GM13977 (cell line): ENCODE measurements around the gene ZNF681.

ENCODE experiments used
- DNase-seq: peaks from one replicate; pipeline ENCODE4 v3.0.0; 2012; ENCODE audit warnings: low spot score
- in situ Hi-C: fragments of 300-500 bp; cut with MboI; formaldehyde crosslinking; loops from one replicate; pipeline ENCODE4 v1.12.0; 2022; ENCODE audit warnings: low sequenced_read_pairs, low pct_unique_long_range_greater_than_20kb, mixed read lengths, inconsistent platforms; ENCODE audit not compliant: unreplicated experiment
- TF ChIP-seq, protein P1 (sequence below): IDR thresholded peaks from 2 replicates; pipeline ENCODE4 v1.5.1; 2012; ENCODE audit warnings: mild to moderate bottlenecking, control low read depth; ENCODE audit not compliant: insufficient read depth; ENCODE audit errors: extremely low read depth, missing control alignments

Gene ZNF681

DNA sequence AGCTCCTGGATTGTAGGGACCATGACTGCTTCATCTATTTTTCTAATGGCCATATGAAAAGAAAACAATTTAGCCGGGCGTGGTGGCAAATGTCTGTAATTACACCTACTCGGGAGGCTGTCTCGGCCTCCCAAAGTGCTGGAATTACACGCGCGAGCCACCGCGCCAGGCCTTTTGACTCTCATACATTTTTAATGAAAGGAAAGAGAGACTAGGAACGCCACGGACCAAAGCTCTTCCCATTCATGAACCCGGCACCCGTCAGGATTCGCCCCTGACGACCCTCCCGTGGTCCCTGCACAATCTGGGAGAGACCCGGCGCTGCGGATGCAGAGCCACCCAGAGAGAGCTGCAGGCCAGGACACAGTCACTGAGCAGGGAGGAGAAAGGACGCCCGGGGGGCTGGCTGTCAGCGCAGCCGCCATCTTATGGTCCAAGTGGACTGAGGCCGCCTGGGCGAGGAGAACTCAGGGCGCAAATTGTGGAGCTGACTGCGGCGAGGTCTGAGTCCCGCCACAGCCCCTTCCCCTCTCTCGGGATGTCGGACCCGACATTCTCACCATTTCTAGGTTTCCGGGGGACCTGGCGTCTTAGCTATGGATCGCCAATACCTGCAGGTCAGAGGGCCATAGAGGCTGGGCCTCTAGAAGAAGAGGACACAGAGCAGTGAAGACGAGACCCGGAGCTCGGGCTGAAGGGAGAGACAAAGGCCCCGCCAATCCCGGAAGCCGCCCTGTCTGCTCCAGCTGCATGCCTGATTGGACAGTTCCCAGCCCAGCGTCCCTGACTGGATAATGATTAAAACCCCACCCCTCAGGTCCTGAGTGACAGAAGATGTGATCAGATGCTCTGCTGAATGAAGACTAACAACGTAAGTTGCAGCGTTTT, at the start of gene ZNF681:
Gene ZNF681, minus strand, starts transcription at position 705 of the 888 bp plus-strand sequence. Its CDS starts 142 bp downstream, at position 563.
- TF ChIP-seq, protein P1, sequence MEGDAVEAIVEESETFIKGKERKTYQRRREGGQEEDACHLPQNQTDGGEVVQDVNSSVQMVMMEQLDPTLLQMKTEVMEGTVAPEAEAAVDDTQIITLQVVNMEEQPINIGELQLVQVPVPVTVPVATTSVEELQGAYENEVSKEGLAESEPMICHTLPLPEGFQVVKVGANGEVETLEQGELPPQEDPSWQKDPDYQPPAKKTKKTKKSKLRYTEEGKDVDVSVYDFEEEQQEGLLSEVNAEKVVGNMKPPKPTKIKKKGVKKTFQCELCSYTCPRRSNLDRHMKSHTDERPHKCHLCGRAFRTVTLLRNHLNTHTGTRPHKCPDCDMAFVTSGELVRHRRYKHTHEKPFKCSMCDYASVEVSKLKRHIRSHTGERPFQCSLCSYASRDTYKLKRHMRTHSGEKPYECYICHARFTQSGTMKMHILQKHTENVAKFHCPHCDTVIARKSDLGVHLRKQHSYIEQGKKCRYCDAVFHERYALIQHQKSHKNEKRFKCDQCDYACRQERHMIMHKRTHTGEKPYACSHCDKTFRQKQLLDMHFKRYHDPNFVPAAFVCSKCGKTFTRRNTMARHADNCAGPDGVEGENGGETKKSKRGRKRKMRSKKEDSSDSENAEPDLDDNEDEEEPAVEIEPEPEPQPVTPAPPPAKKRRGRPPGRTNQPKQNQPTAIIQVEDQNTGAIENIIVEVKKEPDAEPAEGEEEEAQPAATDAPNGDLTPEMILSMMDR: no peak
- peak; percentile 77 for DNase-seq
- in situ Hi-C loops: no loop called here

DNA sequence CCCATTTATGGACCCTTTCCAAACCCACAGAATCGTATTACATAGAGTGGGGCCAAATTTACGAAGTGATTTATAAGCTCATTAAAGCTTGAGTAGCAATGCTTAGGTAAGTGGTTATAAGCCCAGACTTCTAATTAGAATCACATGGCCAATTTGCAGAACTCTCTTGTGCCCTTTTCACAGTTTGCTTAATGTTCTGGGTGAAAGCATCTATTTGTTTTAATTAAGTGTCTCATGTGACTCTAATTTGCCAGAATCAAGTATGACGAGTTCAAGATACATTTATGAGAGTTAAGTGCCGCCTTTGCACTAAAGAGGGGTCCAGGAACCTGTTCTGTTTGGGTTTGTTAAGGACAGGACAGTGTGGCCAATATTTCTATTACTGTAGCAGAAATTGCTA, 46.0 kb upstream of the ZNF681 start:
- TF ChIP-seq, protein P1: no peak
- in situ Hi-C loops: no loop called here
- DNase-seq: no peak

GRCh38 chr19:23802290-23802689, 43.6 kb upstream of the ZNF681 start:
- TF ChIP-seq, protein P1: no peak
- DNase-seq: no peak
- in situ Hi-C loops: no loop called here

DNA sequence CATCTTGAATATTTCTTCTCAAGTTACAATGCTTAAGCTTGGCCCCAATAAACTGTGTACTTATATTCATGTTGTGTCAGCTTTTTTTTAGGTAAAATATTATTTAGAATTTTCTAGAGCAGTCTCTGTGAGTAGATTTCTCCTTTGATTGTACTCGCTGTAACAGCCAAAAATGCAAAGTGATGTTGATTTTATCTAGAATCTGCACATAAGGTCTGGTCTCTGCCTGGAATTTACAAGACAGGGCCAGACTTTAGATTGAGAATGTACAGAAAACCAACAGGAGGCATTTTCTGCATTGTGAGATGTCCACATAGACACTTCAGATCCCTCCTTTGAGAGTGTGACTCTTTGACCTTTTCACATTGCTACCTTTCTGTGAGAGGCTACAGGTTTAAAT, 43.1 kb upstream of the ZNF681 start:
- in situ Hi-C loops: no loop called here
- TF ChIP-seq, protein P1: no peak
- DNase-seq: no peak

- no peak for DNase-seq
- TF ChIP-seq, protein P1: no peak
- in situ Hi-C loops: no loop called here
Observed at GRCh38 chr19:23800868-23801267, 42.2 kb upstream of the ZNF681 start.

DNA sequence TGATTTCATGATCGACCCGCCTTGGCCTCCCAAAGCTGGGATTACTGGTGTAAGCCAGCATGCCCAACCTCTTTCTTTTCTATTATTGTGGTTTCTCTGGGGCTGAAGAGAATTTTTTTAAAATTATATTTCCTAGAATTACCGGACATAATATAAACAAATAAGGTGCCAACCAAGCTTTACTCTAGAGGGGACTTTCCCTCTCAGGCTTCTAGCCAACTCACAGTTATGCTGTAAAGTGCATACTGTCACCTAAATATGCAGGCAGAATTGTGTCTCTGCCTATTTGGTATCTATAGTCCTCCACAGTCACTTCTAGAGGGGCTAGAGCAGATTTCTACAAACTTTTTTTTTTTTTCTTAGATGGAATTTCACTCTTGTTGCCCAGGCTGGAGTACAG, 41.6 kb upstream of the ZNF681 start:
- DNase-seq: no peak
- in situ Hi-C loops: no loop called here

More for the DNA sequence above, 41.6 kb upstream of the ZNF681 start:
- TF ChIP-seq, protein P1: no peak
